IMR-90 (cell line): Measurements from ENCODE around the gene ANK2.

ENCODE experiments used
- CTCF ChIP-seq: conservative IDR thresholded peaks from 2 replicates; pipeline ENCODE4 v1.5.1; 2012; ENCODE audit warnings: mild to moderate bottlenecking, low read depth, low read length, improper control_type of control experiment
- POLR2A ChIP-seq: IDR thresholded peaks from 2 replicates; pipeline ENCODE4 v1.6.1; 2012; ENCODE audit warnings: mild to moderate bottlenecking, low read depth, low read length
- RCOR1 ChIP-seq: IDR thresholded peaks from 2 replicates; pipeline ENCODE4 v1.6.1; 2012; ENCODE audit warnings: mild to moderate bottlenecking, low read length, improper control_type of control experiment; ENCODE audit not compliant: insufficient replicate concordance

DNA sequence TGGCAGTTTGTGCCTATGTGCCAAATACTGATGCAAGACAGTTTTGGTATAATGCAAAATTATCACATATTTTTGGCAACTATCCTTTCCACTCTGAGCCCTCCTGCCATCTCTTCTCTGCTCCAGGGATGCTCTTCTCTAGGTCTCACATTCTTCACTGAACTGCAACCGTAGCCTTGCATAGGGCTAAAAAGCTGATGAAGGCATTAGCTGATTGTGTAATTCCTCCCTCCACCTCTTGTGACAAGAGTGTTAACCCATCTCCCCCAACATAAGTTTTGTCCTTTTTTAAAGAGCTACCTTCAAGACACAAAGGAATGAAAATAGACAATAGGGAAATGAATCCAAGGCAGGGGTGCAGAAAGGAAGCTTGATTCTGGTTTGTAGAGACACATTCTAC lies 33.1 kb upstream of the ANK2 start:
- TF ChIP-seq POLR2A (no peak), CTCF (no peak), RCOR1 (no peak)
